Measurements from ENCODE around the gene SFMBT2.

GRCh38 chr10:7304110-7304509 is 106.7 kb downstream of the SFMBT2 start:
- TF ChIP-seq GATA3 (IDR thresholded peaks at IDR 0.05; ENCODE audit: low read depth, low read length) = no peak
- TF ChIP-seq GATA2 (IDR thresholded peaks at IDR 0.05; ENCODE audit: low read depth, low read length) = no peak
